HG03175 (cell line): ENCODE results near the gene CERS1.

Source experiments
- ATAC-seq: cut with Tn5 transposase; IDR thresholded peaks from one replicate; pipeline ENCODE4 v1.9.1; 2021; ENCODE audit warnings: mild to moderate bottlenecking, moderate library complexity; ENCODE audit not compliant: unreplicated experiment

Gene CERS1

DNA sequence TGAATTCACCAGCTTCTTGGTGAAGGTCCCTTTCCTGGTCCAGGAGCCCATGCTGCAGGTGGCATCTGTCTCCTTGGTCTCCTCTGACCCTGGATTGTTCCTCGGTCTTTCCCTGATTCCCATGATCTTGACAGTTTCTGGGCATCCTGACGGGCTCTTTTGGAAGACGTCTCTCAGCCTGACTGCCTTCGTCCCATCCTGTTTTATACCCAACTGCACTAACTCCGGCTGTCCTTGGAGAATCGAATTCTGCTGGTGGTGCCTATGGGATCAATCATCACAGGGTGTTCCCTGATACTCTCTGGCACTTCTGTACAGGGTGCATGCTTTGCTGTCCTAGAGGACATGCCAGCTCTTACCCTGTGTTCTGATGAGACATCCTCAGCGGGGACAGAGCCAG lies 19.1 kb downstream of the CERS1 start:
- ATAC-seq: no peak

DNA sequence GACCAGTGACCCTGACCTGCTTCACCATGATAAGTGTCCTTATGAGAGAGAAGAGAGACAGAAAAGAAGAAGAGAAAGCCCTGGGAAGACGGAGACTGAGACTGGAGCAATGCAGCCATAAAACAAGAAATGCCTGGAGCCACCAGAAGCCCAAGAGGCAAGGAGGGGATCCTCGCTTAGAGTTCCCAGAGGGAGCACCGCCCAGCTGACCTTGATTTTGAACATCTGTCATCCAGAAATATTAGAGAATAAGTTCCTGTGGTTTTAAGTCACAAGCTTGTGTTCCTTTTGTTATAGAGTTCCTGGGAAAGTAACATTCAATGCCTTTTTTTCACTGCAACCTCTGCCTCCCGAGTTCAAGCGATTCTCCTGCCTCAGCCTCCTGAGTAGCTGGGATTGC lies 20.2 kb downstream of the CERS1 start:
- no peak for ATAC-seq

DNA sequence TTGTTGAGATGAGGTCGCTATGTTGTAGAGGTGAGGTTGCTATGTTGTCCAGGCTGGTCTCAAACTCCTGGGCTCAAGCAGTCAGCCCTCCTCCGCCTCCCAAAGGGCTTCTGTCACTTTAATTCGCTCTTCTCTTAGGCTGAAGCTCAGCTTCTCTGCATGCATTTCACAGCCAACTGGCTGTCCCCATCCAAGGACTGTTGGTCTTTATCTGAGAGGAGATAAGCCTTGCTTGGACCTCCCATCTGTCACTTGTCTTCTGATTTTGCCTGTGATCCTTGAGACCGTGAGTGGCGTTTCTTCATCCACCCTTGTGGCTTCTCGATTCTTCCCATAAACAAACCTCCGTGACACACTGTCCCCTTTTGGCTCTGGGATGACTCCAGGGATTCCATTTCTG lies 24.4 kb downstream of the CERS1 start:
- no peak for ATAC-seq

DNA sequence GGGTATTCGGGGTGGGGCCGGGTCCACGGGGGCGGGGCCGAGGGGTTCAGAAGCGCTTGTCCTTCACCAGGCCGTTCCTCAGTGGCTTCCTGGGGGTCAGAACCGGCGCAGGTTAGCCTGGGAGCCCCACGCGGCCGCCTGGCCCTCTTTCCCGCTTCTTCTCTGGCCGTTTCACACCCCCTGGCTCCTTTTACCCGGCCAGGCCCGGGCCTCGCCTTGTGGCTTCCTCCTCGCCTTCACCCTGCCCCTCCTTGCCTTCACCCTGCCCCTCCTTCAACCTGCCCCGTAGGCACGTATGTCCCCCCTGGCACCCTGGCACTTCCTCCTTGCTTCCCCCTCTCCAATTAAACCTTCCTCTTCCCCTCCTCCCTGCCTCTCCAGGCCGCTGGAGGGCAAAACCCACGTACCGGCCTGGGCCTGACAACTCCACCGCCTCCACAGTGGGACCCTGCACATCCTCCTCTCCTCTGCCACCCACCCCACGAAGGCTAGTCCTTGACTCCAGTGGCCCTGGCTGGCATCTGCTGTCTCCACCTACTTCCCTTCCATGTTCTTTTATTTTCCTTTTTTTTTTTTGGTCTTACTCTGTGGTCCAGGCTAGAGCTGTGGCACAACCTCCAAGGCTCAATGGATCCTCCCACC lies 25.3 kb downstream of the CERS1 start:
- ATAC-seq: no peak

DNA sequence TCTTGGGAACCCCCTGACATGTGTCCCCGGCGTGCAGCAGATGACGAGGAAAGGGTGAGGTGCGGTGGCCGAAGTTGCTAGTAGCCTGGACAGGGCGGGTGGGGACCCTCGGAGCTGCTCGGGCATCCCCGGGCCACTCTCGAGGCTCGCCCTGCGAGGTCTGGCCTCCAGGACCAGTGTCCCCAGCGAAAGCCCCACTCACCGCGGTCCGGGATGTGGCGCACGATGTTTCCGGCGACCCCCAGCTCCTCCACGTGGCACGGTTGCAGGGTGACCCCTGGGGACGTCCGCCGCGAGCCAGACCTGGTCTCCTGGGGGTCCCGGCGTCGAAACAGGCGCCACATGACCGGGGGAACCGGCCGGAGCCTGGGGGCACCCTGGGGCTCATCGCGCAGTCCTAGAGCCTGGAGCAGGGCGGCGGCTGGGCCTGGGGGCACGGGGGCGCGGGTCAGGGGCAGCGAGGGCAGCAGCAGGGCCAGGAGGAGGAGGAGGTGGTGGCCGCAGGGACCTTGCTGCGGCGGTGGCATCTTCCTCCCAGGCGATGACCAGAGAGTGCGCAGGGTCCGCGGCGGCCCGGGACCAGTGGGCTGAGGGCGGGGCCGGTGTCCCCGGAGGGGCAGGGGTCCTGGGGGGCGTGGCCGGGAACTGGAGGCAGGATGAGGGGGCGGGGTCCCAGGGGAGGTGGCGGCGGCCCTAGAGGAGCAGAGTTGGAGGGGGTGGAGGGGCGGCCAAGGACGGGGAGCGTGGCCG lies 26.0 kb downstream of the CERS1 start:
- ATAC-seq: no peak

DNA sequence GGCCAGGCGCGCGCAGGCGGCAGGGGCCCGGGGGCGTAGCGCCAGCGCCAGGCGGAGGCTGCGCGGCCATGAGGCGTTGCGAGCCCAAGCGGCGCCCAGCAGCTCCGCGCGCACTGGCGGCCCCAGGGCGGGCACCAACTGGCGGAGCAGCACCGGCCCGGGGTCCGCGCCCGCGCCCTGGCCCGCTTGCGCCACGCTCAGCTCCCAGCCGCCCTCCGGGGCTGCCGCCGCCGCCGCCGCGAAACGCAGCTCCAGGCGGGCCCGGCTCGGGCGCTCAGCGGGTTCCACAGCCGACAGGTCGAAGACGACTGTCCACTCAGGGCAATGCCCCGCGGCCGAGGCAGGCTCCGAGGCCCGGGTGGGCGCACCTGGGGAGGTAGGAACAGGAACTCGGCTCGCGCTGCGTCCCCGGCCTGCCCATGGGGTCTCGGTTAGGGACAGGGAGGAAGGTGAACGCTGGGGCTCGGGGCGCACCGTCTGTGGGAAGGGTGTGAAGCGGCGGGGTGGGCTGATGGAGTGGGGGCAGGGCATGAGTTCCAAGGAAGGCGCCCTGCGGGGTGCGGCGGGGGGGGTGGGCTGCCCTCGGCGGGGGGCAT lies 26.8 kb downstream of the CERS1 start:
- ATAC-seq: no peak

DNA sequence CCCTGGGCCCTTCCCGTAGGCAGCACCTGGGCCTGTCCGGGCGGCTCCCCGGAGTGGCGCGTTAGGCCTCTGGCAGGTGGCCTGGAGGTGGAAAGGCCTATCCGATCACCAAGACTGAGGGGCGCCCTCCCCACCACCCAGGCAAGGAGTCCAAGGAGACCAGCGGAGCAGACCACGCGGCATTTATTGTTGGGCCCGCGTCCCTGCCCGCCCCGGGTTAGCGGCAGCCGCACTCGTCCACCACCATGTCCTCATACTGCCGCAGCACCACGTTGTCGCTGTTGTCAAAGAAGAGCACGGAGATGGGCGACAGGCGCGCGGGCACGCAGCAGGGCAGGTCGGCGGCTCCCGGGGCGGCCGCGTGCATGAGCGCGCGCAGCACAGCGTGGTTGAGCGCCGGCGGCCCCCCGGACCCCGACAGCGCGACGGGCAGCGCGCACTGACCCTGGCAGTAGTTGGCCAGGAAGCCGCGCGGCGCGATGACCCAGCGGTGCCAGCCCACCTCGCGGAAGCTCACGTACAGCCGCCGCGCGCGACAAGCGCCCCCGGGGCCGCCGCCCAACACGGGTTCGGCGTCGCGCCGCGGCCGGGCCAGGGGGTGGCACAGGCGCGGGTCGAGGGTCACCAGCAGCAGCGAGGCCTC lies 27.5 kb downstream of the CERS1 start:
- no peak for ATAC-seq

DNA sequence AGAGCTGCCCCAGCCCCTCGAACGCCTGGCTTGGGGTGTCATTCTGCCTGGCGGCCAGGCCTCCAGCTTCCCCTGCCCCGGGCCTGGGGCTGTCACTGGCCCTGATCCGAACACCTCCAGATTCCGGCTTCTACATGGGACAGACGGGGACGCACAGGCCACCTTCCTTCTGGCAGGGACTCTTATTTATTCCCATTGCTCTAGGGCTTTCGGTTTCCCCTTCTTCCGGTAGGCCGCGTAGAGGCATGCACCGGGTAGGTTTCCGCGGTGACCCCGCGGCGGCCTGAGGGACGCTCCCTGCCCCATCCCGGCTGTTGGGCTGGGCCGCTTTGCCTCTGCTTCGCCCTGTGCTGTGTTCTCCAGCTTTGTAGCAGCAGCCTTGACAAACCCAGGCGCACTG lies 28.2 kb downstream of the CERS1 start:
- no peak for ATAC-seq

DNA sequence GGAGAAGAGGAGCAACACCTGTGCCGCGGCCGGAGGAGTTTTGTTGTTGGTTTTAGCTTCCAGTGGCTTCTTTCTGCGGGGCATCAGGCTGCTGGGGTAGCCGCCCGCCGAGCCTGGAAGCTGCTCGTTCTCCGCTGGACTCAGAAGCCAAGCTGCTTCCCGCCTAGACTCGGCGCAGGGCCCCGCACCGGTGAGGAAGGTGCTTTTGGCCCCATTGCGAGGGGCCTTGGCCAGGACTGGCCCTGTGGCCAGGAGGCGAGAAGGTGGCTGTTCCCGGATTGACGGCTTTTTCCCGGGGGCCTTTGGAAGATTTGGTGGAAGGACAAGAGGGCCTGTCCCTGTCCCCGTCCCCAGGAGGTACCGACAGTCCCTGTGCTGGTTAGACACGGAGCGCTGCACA lies 28.8 kb downstream of the CERS1 start:
- ATAC-seq: no peak

DNA sequence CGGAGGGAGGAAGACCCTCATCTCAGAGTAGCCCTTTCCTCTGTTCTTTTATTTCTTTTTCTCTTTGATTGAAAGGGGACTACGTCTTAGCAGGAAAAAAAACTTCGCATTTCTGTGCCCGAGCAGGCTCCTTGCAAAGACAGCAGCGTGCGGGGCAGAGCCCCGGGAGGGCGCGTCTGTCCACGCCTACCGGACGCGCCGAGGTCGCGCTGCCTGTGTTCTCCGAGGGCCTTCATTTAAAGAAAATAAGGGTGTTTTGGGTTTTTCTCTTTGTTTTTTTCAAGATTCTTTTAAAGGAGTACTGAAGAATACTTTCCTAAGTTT lies 29.2 kb downstream of the CERS1 start:
- no peak for ATAC-seq

DNA sequence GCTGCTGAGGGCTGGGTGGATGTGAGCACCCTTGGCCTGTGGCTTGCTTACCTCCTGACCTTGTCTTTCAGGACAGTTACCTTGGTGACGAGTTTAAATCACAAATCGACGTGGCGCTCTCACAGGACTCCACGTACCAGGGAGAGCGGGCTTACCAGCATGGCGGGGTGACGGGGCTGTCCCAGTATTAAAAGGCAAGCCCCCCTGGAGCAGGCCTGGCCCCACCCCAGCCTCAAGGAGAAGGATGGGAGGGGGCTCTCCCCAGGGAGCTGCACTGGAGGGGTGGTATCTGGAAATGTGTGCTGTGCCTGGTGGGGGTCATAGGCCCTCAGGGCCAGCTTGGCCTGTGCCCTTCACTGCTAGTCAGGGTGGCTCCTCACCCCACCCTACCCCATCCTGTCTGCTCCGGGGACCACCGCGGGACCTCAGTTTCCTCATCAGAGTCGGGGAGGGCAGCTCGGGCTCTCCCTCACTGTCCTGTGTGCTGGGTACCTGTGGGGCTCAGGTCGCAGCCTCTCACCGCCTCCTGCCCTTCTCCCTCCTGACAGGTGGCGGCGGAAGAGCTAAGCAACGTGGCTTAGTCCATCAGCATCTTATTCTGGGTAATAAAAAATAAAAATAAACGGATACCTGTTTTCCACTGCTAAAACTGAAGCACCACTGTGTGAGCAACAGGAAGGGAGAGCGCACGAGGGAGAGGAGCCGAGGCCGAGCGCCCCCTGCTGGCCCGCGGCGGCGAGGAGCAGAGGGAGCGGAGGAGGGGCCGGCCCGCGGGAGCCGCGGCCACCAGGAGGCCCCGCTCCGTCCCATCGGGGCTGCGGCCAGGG lies 29.8 kb downstream of the CERS1 start:
- no peak for ATAC-seq

DNA sequence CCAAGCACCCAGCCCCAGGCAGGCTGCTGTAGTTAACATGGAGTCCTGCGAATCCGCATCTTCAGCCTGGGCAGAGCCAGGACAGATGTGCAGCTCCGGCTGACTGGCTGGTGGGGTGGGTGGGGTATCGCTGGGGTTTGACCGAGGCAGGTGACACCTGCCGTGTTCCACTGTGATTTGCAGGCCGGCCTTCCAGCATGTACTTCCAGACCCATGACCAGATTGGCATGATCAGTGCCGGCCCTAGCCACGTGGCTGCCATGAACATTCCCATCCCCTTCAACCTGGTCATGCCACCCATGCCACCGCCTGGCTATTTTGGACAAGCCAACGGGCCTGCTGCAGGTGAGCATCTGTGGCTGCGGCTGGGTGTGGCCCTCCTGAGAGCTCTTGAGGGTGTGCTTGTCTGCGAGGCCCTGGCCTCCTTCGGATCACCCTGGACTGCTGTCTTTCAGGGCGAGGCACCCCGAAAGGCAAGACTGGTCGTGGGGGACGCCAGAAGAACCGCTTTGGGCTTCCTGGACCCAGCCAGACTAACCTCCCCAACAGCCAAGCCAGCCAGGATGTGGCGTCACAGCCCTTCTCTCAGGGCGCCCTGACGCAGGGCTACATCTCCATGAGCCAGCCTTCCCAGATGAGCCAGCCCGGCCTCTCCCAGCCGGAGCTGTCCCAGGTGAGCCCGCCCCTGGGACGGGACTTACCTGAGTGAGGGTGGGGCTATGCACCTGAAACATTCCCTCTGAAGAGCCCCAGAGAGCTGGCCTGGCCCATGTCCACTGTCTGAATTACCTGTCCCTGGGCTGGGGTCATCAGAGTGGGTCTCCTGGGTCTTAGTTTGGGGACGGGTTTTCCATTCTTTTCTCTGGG lies 30.6 kb downstream of the CERS1 start:
- no peak for ATAC-seq

DNA sequence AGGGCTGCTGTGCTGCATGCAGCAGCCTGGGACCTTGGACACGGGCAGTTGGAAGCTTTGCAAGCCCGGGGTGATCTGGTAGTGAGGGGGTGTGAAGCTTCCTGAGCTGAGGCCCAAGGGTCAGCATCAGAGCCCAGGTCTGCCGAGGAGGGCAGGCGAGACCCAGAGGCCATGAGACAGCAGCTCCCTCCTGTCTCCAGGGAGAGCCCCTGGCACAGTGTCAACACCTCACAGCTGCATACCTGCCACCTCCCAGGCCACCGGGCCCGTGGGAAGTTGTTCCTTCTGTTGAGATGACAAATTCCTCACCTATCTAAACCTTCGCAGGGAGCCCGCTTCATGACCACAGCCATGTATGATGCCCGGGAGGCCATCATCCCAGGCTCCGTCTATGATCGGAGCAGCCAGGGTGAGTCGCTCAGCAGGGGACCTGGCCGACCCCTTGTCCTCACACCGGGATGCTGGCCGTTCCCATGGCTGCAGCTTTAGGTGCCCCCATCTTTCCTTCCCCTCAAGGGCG lies 32.1 kb downstream of the CERS1 start:
- ATAC-seq: no peak

DNA sequence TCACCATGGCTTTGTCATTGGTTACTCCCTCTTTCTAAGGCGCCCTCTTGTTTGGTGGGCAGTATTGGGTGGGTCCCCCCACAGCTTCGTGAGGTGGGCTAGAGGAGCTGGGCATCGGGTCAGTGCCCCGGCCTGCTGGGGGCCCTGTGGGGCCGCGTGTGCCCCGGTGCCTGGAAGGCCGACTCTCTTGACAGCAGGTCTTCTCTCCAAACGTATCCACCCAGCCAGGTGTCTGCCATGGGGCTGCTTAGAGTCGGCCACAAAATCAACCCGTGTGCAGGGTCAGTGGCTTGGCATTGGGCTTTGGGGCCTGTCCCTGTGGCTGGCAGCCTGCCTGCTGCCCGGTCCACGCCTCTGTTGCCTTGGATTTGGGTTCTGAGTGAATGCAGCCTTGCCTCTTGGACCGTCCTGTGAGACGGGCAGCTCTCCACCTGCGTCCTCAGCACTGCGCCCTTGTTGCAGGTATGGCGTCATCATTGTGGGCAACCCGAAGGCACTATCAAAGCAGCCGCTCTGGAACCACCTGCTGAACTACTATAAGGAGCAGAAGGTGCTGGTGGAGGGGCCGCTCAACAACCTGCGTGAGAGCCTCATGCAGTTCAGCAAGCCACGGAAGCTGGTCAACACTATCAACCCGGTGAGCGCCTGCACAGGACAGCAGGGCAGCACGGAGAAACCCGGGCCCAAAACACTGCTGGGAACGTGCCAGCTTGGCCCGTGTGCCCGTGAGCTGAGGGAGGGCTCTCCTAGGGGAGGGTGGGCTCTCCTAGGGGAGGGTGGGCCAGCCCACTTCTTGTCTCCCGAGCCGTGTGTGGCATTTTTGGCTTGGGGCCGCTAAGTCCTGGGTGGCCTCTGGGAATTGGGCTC lies 32.7 kb downstream of the CERS1 start:
- ATAC-seq: no peak

DNA sequence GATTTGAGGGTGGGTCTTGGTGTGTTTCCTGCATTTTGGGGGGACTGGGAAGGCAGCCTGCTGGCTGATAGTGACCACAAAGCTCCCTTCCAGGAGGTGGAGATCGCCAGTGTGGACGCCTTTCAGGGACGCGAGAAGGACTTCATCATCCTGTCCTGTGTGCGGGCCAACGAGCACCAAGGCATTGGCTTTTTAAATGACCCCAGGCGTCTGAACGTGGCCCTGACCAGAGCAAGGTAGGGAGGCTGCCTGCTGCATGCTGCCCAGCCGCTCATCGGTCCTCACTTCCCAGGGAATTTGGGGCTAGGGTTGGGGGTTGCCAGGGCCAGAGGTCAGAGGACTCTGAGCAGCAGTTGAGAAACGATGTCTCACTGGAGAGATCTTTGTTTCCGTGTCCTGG lies 34.0 kb downstream of the CERS1 start:
- no peak for ATAC-seq

DNA sequence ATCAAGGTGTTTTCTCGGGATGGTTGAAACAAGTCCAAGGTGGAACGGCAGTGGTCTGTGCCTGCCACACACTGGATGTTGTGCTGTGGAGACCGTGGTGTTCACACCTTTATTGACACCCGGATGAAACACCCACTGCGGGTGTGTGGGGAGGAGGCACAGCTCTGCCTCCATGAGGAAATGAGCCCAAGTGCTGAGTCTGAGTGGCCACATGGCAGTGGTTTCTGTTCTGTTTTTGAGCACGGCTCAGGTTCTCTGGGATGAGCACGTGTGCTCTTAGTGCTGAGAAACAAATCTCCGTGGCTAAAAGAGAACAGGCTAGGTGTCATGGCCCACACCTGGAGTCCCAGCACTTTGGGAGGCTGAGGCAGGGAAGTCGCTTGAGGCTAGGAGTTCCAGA lies 34.7 kb downstream of the CERS1 start:
- no peak for ATAC-seq

DNA sequence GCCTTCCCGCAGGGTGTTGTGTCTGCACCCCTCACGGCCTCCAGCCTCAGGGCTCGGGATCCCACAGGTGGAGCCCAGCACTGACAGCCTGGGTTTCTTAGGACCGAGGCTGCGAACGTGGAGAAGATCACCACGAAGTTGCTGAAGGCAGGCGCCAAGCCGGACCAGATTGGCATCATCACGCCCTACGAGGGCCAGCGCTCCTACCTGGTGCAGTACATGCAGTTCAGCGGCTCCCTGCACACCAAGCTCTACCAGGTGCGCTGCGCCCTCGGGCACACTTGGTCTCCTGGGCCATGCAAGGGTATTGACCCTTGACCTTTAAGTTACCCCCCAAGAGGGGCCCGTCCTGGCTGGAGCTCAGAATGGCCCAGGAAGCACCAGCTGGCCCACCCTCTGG lies 35.2 kb downstream of the CERS1 start:
- ATAC-seq: no peak

DNA sequence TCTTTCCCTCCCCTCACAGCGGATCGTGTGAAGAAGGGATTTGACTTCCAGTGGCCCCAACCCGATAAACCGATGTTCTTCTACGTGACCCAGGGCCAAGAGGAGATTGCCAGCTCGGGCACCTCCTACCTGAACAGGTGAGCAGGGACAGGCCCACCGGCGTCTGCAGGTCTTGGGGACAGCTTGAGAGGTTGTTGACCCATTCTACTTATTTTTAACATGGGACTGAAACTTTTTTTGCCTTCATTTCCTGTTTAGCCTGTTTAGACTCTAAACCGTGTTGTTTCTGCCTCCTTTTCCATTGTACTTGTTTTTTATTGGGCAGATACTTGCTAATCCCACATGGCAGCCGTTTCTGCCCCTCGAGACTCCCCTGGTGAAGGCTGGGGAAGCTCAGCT lies 35.7 kb downstream of the CERS1 start:
- no peak for ATAC-seq

DNA sequence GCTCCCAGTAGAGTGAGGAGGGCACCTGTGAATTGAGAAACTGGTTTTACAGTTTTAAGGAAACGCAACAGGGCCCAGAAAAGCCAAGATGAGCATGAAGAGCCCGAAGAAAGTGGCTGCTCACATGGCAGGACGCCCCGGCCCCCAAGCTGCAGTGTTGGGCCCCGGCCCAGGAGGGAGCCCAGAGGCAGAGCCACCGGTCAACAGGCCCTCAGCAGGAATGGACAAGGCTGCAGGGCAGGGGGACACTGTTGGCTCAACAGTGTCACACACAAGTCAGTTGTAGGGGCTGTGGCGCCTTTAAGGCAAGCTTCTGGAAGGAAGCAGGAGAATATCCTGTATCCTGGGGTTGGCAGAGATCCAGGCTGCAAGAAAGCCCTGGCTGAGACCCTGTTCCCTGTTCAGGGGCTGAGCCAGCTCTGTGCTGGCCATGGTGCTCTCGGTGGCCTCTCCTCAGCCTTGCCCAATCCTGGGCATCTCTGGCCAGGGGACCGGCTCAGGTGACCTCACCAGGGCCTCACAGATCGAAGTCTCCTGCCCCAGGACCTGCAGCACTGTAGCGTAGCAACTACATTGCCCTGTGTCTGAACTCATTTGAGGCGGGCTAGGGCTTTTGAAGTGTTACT lies 36.2 kb downstream of the CERS1 start:
- ATAC-seq: no peak
